LNCAP (cell line): ENCODE measurements around the gene HOMER1.

ENCODE experiments used
- CTCF ChIP-seq: fragments of 450-650 bp; IDR thresholded peaks from 2 replicates; pipeline ENCODE4 v1.5.1; 2017; ENCODE audit warnings: mild to moderate bottlenecking

Gene HOMER1

GRCh38 chr5:79423296-79423695, 90.6 kb downstream of the HOMER1 start:
- TF ChIP-seq CTCF = no peak

- TF ChIP-seq CTCF = no peak
These were observed 93.7 kb downstream of the HOMER1 start for GRCh38 chr5:79420248-79420647.

GRCh38 chr5:79418276-79418675, 95.7 kb downstream of the HOMER1 start:
- TF ChIP-seq CTCF = no peak

- no peak for TF ChIP-seq CTCF
These were observed 96.4 kb downstream of the HOMER1 start for GRCh38 chr5:79417495-79417894.

GRCh38 chr5:79416499-79416898, 97.4 kb downstream of the HOMER1 start:
- no peak for TF ChIP-seq CTCF

- no peak for TF ChIP-seq CTCF
These were observed 100.8 kb downstream of the HOMER1 start for GRCh38 chr5:79413112-79413511.

GRCh38 chr5:79408028-79408427, 105.9 kb downstream of the HOMER1 start:
- no peak for TF ChIP-seq CTCF

- no peak for TF ChIP-seq CTCF
These were observed 106.3 kb downstream of the HOMER1 start for GRCh38 chr5:79407591-79407990.
